OCI-LY7 (cell line): ENCODE results near the gene AREL1. TPM values are rescaled to one million over a fixed set of nuclear protein-coding genes. Genes with fewer than 3 reads are reported as not detected.

ENCODE experiments used
- BruUV-seq: library from RNA; stranded (reverse); fragments of 400-500 nt; replicated peaks from 2 replicates; lab custom pipeline; 2021; lab: Mats Ljungman, UMichigan
- CTCF ChIA-PET: fragments of 300-600 bp; sonication (Branson Sonifier 250); formaldehyde crosslinking; loops from one replicate; lab custom pipeline; 2022; ENCODE audit warnings: antibody characterized with exemption; ENCODE audit not compliant: unreplicated experiment; lab: Charles Lee
- POLR2A ChIA-PET: fragments of 300-600 bp; sonication (Branson Sonifier 250); formaldehyde crosslinking; loops from one replicate; lab custom pipeline; 2022; ENCODE audit warnings: antibody characterized with exemption; lab: Charles Lee
- DNase-seq: peaks from one replicate; pipeline ENCODE4 v3.0.0-alpha.2; 2015; ENCODE audit warnings: low spot score
- H2AFZ ChIP-seq: fragments of 200-600 bp; sonication (generic), shearing (Covaris generic); 2 replicates; pipeline ENCODE4 v1.6.1; 2014; ENCODE audit warnings: mild to moderate bottlenecking, antibody characterized with exemption, low read length, moderate library complexity
- H3K27ac ChIP-seq: fragments of 200-600 bp; sonication (generic); 2 replicates; pipeline ENCODE4 v1.5.1; 2014; ENCODE audit warnings: mixed run types, low read depth, mild to moderate bottlenecking, moderate library complexity, low read length, inconsistent platforms; ENCODE audit not compliant: poor library complexity, severe bottlenecking
- H3K36me3 ChIP-seq: fragments of 200-600 bp; sonication (generic); 2 replicates; pipeline ENCODE4 v1.6.1; 2014; ENCODE audit warnings: mild to moderate bottlenecking, antibody characterized with exemption, low read length, moderate library complexity, mixed read lengths; ENCODE audit not compliant: insufficient read depth
- H3K4me1 ChIP-seq: fragments of 200-600 bp; sonication (generic); 2 replicates; pipeline ENCODE4 v1.5.1; 2014; ENCODE audit warnings: mild to moderate bottlenecking, low read length; ENCODE audit not compliant: insufficient read depth, poor library complexity, severe bottlenecking
- H3K4me2 ChIP-seq: fragments of 200-600 bp; sonication (generic); 2 replicates; pipeline ENCODE4 v1.6.1; 2014; ENCODE audit warnings: mild to moderate bottlenecking, low read length
- H3K4me3 ChIP-seq: fragments of 200-600 bp; sonication (generic); 2 replicates; pipeline ENCODE4 v1.5.1; 2014; ENCODE audit warnings: mild to moderate bottlenecking, low read depth, low read length; ENCODE audit not compliant: poor library complexity, severe bottlenecking
- H3K79me2 ChIP-seq: fragments of 200-600 bp; sonication (generic); 2 replicates; pipeline ENCODE4 v1.6.1; 2016; ENCODE audit warnings: low read depth, mild to moderate bottlenecking, low read length, moderate library complexity, mixed read lengths; ENCODE audit not compliant: insufficient read depth
- H3K9me2 ChIP-seq: fragments of 200-600 bp; sonication (generic); 2 replicates; pipeline ENCODE4 v1.6.1; 2016; ENCODE audit warnings: mild to moderate bottlenecking, low read length, mixed read lengths; ENCODE audit not compliant: insufficient read depth
- H3K9me3 ChIP-seq: fragments of 200-600 bp; sonication (generic); 2 replicates; pipeline ENCODE4 v1.6.1; 2014; ENCODE audit warnings: mild to moderate bottlenecking, mixed run types, low read length, mixed read lengths
- H4K20me1 ChIP-seq: fragments of 200-600 bp; sonication (generic); 2 replicates; pipeline ENCODE4 v1.6.1; 2014; ENCODE audit warnings: mild to moderate bottlenecking, antibody characterized with exemption, low read length, moderate library complexity, mixed read lengths; ENCODE audit not compliant: insufficient read depth
- CTCF ChIP-seq: fragments of 200-600 bp; sonication (generic); conservative IDR thresholded peaks from 2 replicates; pipeline ENCODE4 v1.5.1; 2014; ENCODE audit warnings: mild to moderate bottlenecking, antibody characterized with exemption, low read length, moderate library complexity, mixed read lengths
- EZH2phosphoT487 ChIP-seq: fragments of 200-600 bp; sonication (generic); IDR thresholded peaks from 2 replicates; pipeline ENCODE4 v1.6.1; 2018; ENCODE audit warnings: low read depth, borderline replicate concordance, mild to moderate bottlenecking, mixed run types, antibody characterized with exemption, low read length, moderate library complexity, mixed read lengths
- intact Hi-C: fragments of 100-400 bp; cut with micrococcal nuclease; formaldehyde crosslinking; loops from one replicate; pipeline ENCODE4 v1.10.0; 2022; ENCODE audit not compliant: unreplicated experiment
- total RNA-seq, 2 experiments: library from RNA; depleted of rRNA in 1 of 2; stranded (reverse); fragments of >200 nt in 1 of 2; shearing (Covaris generic) in 1 of 2; gene quantifications; 2 replicates each; pipeline ENCODE4 v1.2.3, GENCODE V29; 2014 to 2022

The AREL1 gene
- total RNA-seq, 2 experiments from 2014 or later: 30.5 to 37.8 TPM

GRCh38 chr14:74645756-74646470, 67.0 kb downstream of the AREL1 start:
- no peak for TF ChIP-seq EZH2phosphoT487
- TF ChIP-seq CTCF: no peak
- no peaks in the 10 kb centered on the region for H3K9me3 ChIP-seq
- no peaks in the 10 kb centered on the region for H3K9me2 ChIP-seq
- intact Hi-C loops: no loop called here
- no peaks in the 10 kb centered on the region for H3K4me1 ChIP-seq
- H2AFZ ChIP-seq: no peak overlapping the region
- H3K27ac ChIP-seq: no peak overlapping the region
- no TSS peak for BruUV-seq
- no peak overlapping the region for H3K4me2 ChIP-seq
- ChIA-PET CTCF (interaction anchor here (0.5 kb wide), 1 partner anchor 895 kb away, joined by 3 read pairs; no protein-coding TSS in a partner anchor), POLR2A (interaction anchor here (0.5 to 0.6 kb wide), 2 partner anchors 62 to 193 kb away, joined by 3 to 4 read pairs; no protein-coding TSS in a partner anchor)
- no peaks in the 10 kb centered on the region for H4K20me1 ChIP-seq
- no peaks in the 10 kb centered on the region for H3K79me2 ChIP-seq
- no peaks in the 10 kb centered on the region for H3K36me3 ChIP-seq
- no peak overlapping the region for H3K4me3 ChIP-seq
- DNase-seq: no peak

- Histone ChIP-seq H3K4me3 (no peak overlapping the region), H3K4me2 (no peak overlapping the region), H3K79me2 (no peaks in the 10 kb centered on the region), H2AFZ (no peak overlapping the region), H3K27ac (no peak overlapping the region), H3K9me2 (no peaks in the 10 kb centered on the region), H3K4me1 (no peaks in the 10 kb centered on the region), H4K20me1 (no peaks in the 10 kb centered on the region), H3K36me3 (no peaks in the 10 kb centered on the region), H3K9me3 (no peaks in the 10 kb centered on the region)
- intact Hi-C loops: no loop called here
- TF ChIP-seq CTCF (no peak), EZH2phosphoT487 (no peak)
- DNase-seq: no peak
- POLR2A ChIA-PET: interaction anchor here (0.5 to 0.7 kb wide), 3 partner anchors 11 to 194 kb away, joined by 3 to 4 read pairs (median 4); no protein-coding TSS in a partner anchor
- CTCF ChIA-PET: interaction anchor here (0.5 kb wide), 1 partner anchor 896 kb away, joined by 3 read pairs; no protein-coding TSS in a partner anchor
- no TSS peak for BruUV-seq
Measured at GRCh38 chr14:74645244-74645643, 67.6 kb downstream of the AREL1 start.
